ENCODE data around the gene DHRS9. TPM values are rescaled to one million over a fixed set of nuclear protein-coding genes. Genes with fewer than 3 reads are reported as not detected.
A peak's percentile ranks its signal among the peaks of the same experiment; 100 is the strongest.

DHRS9 gene
- total RNA-seq, 1 experiment from 2014 or later: 0.21 TPM

DNA sequence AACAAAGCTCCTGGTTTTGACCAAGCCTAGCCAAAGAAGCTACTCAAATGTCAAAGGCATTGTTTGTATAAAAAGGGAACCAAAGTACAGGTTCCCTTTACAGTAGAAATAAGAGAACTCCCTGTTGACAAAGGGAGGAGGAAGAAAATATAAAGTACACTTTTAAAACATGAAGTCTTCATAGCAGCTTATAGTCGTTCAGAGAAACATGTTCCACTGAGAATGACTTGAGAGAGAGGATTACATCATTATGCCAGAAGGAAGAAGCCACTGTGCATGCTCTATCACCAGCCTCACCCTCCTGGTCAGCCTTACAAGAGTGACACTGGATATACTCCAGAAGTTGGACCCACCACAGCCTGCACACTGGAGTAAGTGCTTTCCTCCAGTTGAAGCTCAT, 2.5 kb upstream of the DHRS9 start:
- H3K4me3 ChIP-seq (ENCODE audit: low read depth in 2 of 2, low read length in 2 of 2): no peak overlapping the region
- ATAC-seq: no peak
- TF ChIP-seq TCF7L2 (IDR thresholded peaks at IDR 0.05; ENCODE audit: low read depth, low read length) (no peak), POLR2AphosphoS5 (IDR thresholded peaks at IDR 0.05; ENCODE audit: low read depth, low read length) (no peak), CTCF (IDR thresholded peaks at IDR 0.05) (no peak), SIN3A (IDR thresholded peaks at IDR 0.05; ENCODE audit: borderline replicate concordance, insufficient read depth, low read depth, low read length) (no peak), REST (IDR thresholded peaks at IDR 0.05; ENCODE audit: insufficient read depth in 1 of 2, low read depth in 2 of 2, low read length in 1 of 2) (no peak)
- POLR2A ChIA-PET: no interaction called here
- intact Hi-C loops (cut with micrococcal nuclease; ENCODE audit: unreplicated experiment): no loop called here
- CTCF ChIA-PET: no interaction called here
- no TSS peak for BruUV-seq (replicated peaks)
- H3K27ac ChIP-seq (ENCODE audit: low read length): no peak overlapping the region
- no peaks in the 10 kb centered on the region for H3K9me3 ChIP-seq (ENCODE audit: control insufficient read depth, insufficient read depth, low read depth, low read length)
- no peaks in the 10 kb centered on the region for H3K27me3 ChIP-seq (ENCODE audit: control insufficient read depth, insufficient read depth, low read length)
- no peaks in the 10 kb centered on the region for H3K4me1 ChIP-seq (ENCODE audit: control insufficient read depth, insufficient read depth, low read length)
- in situ Hi-C loops (cut with HindIII; ENCODE audit: low pct_unique_long_range_greater_than_20kb, low sequenced_read_pairs): no loop called here
- no peaks in the 10 kb centered on the region for H3K36me3 ChIP-seq (ENCODE audit: control insufficient read depth, insufficient read depth, low read length)
- DNase-seq (ENCODE audit: low read depth, low spot score): no peak

DNA sequence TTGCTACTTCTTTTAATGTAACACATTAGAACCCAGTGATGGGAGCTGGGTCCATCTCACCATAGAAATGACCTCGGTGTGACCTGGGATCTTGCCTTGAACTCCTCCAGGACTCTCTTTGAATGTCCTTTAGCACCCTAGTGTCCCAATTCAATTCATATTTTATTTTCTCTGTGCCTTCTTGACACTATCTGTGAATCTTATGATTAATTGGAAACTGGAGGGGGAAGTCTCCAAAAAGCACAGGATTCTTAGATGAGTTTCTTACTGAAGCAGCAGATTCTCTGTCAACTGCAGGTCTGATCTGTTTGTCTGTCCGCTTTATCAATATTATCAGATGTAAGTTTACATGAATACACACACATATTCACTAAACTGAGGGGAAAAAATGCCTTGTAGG, 470 bp downstream of the DHRS9 start:
- intact Hi-C loops (cut with micrococcal nuclease; ENCODE audit: unreplicated experiment): no loop called here
- CTCF ChIA-PET: no interaction called here
- H3K27ac ChIP-seq (ENCODE audit: low read length): no peak overlapping the region
- H3K9me3 ChIP-seq (ENCODE audit: control insufficient read depth, insufficient read depth, low read depth, low read length): no peaks in the 10 kb centered on the region
- H3K4me1 ChIP-seq (ENCODE audit: control insufficient read depth, insufficient read depth, low read length): no peaks in the 10 kb centered on the region
- in situ Hi-C loops (cut with HindIII; ENCODE audit: low pct_unique_long_range_greater_than_20kb, low sequenced_read_pairs): no loop called here
- ATAC-seq (no peak), DNase-seq (ENCODE audit: low read depth, low spot score) (no peak)
- no TSS peak for BruUV-seq (replicated peaks)
- H3K4me3 ChIP-seq (ENCODE audit: low read depth in 2 of 2, low read length in 2 of 2): peak overlapping the region in 1 of 2 experiments; percentile 17; a peak in 1 of 4 replicates
- POLR2A ChIA-PET: no interaction called here
- H3K36me3 ChIP-seq (ENCODE audit: control insufficient read depth, insufficient read depth, low read length): no peaks in the 10 kb centered on the region
- TF ChIP-seq CTCF (IDR thresholded peaks at IDR 0.05): no peak
- TF ChIP-seq REST (IDR thresholded peaks at IDR 0.05; ENCODE audit: insufficient read depth in 1 of 2, low read depth in 2 of 2, low read length in 1 of 2): no peak
- no peak for TF ChIP-seq SIN3A (IDR thresholded peaks at IDR 0.05; ENCODE audit: borderline replicate concordance, insufficient read depth, low read depth, low read length)
- TF ChIP-seq TCF7L2 (IDR thresholded peaks at IDR 0.05; ENCODE audit: low read depth, low read length): no peak
- no peak for TF ChIP-seq POLR2AphosphoS5 (IDR thresholded peaks at IDR 0.05; ENCODE audit: low read depth, low read length)
- no peaks in the 10 kb centered on the region for H3K27me3 ChIP-seq (ENCODE audit: control insufficient read depth, insufficient read depth, low read length)
